ENCODE measurements around the gene RREB1. TPM values are rescaled to one million over a fixed set of nuclear protein-coding genes. Genes with fewer than 3 reads are reported as not detected.

RREB1 gene
- total RNA-seq, 1 experiment from 2014 or later, result 35.8 TPM

GRCh38 chr6:7080311-7080710 lies 27.4 kb upstream of the RREB1 start:
- Histone ChIP-seq H4K91ac (ENCODE audit: insufficient read length, low read depth, low read length) (no peak overlapping the region), H2AFZ (ENCODE audit: low read length) (no peak overlapping the region), H4K8ac (replicated peaks; ENCODE audit: insufficient read length, low read depth, low read length) (no peak overlapping the region), H2AK5ac (ENCODE audit: insufficient read length, low read length) (no peak overlapping the region), H2BK5ac (ENCODE audit: insufficient read length, low read length) (no peak overlapping the region), H3K56ac (ENCODE audit: insufficient read length, low read depth, low read length) (no peak overlapping the region), H3K79me2 (ENCODE audit: insufficient read depth, low read length) (no peaks in the 10 kb centered on the region), H2BK120ac (ENCODE audit: low read depth, low read length, poor library complexity, severe bottlenecking) (no peak overlapping the region), H3K14ac (ENCODE audit: insufficient read depth, low read length) (no peak overlapping the region), H4K20me1 (ENCODE audit: control insufficient read depth, insufficient read depth, insufficient read length) (no peaks in the 10 kb centered on the region), H3K4ac (ENCODE audit: low read depth, low read length) (no peak overlapping the region), H3K4me1 (ENCODE audit: insufficient read depth, low read length) (no peaks in the 10 kb centered on the region), H2BK12ac (ENCODE audit: insufficient read length, low read depth, low read length) (no peak overlapping the region), H3K9ac (ENCODE audit: extremely low read depth, insufficient read length, low read length) (no peak overlapping the region), H3K27me3 (ENCODE audit: insufficient read depth, low read length) (no peaks in the 10 kb centered on the region), H3K18ac (ENCODE audit: insufficient read length, low read depth, low read length) (no peak overlapping the region), H2BK15ac (ENCODE audit: low read depth, low read length) (no peak overlapping the region), H4K5ac (ENCODE audit: insufficient read length, low read depth, low read length) (no peak overlapping the region), H2BK20ac (ENCODE audit: low read depth, low read length, poor library complexity, severe bottlenecking) (no peak overlapping the region), H3K4me2 (ENCODE audit: insufficient read depth, insufficient read length, low read length) (no peak overlapping the region), H3K23ac (ENCODE audit: insufficient read length, low read depth, low read length) (no peak overlapping the region), H3T11ph (ENCODE audit: low read length) (no peak overlapping the region), H3K9me3 (ENCODE audit: control insufficient read depth, low read depth, low read length) (no peaks in the 10 kb centered on the region), H3K79me1 (ENCODE audit: insufficient read depth, low read depth, low read length, poor library complexity, severe bottlenecking) (no peaks in the 10 kb centered on the region), H3K23me2 (ENCODE audit: insufficient read length, low read depth, low read length, poor library complexity, severe bottlenecking) (no peaks in the 10 kb centered on the region), H3K27ac (ENCODE audit: insufficient read length, low read depth, low read length) (no peak overlapping the region)
- Mint-ChIP-seq H3K9me3 (no peaks in the 10 kb centered on the region), H3K4me3 (no peak overlapping the region), H3K27me3 (ENCODE audit: low read depth) (peaks cover 18% of the 10 kb centered on the region), H3K36me3 (ENCODE audit: insufficient read depth in 1 of 3, low read depth in 3 of 3) (no peaks in the 10 kb centered on the region), H3K4me1 (no peaks in the 10 kb centered on the region), H3K27ac (no peak overlapping the region)
- TF ChIP-seq CTCF (conservative IDR thresholded peaks at IDR 0.05), result no peak
- no CpG with 5 or more reads among the region's 2 CpGs for WGBS (ENCODE audit: extremely low coverage, insufficient read length, low lambda C conversion rate)
- DNase-seq, result no peak

All from H9 (cell line).